ENCODE data around the gene PNPLA2.

- TF ChIP-seq POLR2AphosphoS5 (IDR thresholded peaks at IDR 0.05) (no peak), CTCF (IDR thresholded peaks at IDR 0.05) (no peak), POLR2A (IDR thresholded peaks at IDR 0.05) (no peak)
These were observed 12.6 kb downstream of the PNPLA2 start for GRCh38 chr11:831118-831864.
